Activated CD8-positive, alpha-beta T cell treated with anti-CD3 and anti-CD28 coated beads for 36 hours (primary cell): ENCODE results near the gene GYS2. TPM values are rescaled to one million over a fixed set of nuclear protein-coding genes. Genes with fewer than 3 reads are reported as not detected.

Experiments used
- ATAC-seq: fragments of 200-7000 bp; cut with Tn5 transposase; one replicate; pipeline ENCODE4 v1.10.0; 2021; ENCODE audit warnings: mild to moderate bottlenecking, moderate library complexity
- CTCF ChIA-PET: fragments of 350-600 bp; sonication (Branson Sonifier 250); formaldehyde crosslinking; loops from one replicate; lab custom pipeline; 2021; ENCODE audit warnings: antibody characterized with exemption; lab: Charles Lee
- POLR2A ChIA-PET: fragments of 350-600 bp; sonication (Branson Sonifier 250); formaldehyde crosslinking; loops from one replicate; lab custom pipeline; 2021; ENCODE audit warnings: antibody characterized with exemption; lab: Charles Lee
- DNase-seq: peaks from one replicate; pipeline ENCODE4 v3.0.0-alpha.2; 2020
- H3K27ac Mint-ChIP-seq: one replicate; pipeline ENCODE4 v1.8.0; 2021; ENCODE audit warnings: mild to moderate bottlenecking, mixed read lengths
- H3K27me3 Mint-ChIP-seq: one replicate; pipeline ENCODE4 v1.8.0; 2021; ENCODE audit warnings: mixed read lengths
- H3K36me3 Mint-ChIP-seq: one replicate; pipeline ENCODE4 v1.8.0; 2021; ENCODE audit warnings: low read depth, mixed read lengths
- H3K4me1 Mint-ChIP-seq: one replicate; pipeline ENCODE4 v1.8.0; 2021; ENCODE audit warnings: low read depth, mixed read lengths
- H3K4me3 Mint-ChIP-seq: one replicate; pipeline ENCODE4 v1.8.0; 2021; ENCODE audit warnings: mild to moderate bottlenecking, moderate library complexity, mixed read lengths
- H3K9me3 Mint-ChIP-seq: one replicate; pipeline ENCODE4 v1.8.0; 2021; ENCODE audit warnings: mixed read lengths
- CTCF ChIP-seq: fragments of 200-600 bp; IDR thresholded peaks from one replicate; pipeline ENCODE4 v1.8.0; 2022; ENCODE audit warnings: antibody characterized with exemption, mild to moderate bottlenecking
- intact Hi-C: fragments of 100-400 bp; cut with micrococcal nuclease; formaldehyde crosslinking; loops from one replicate; pipeline ENCODE4 v1.10.0; 2022
- total RNA-seq, 2 experiments: library from RNA; stranded (reverse); gene quantifications; one replicate each; pipeline ENCODE4 v1.2.3, GENCODE V29; 2021

Gene GYS2
- total RNA-seq, 2 experiments from 2014 or later, result not detected

DNA sequence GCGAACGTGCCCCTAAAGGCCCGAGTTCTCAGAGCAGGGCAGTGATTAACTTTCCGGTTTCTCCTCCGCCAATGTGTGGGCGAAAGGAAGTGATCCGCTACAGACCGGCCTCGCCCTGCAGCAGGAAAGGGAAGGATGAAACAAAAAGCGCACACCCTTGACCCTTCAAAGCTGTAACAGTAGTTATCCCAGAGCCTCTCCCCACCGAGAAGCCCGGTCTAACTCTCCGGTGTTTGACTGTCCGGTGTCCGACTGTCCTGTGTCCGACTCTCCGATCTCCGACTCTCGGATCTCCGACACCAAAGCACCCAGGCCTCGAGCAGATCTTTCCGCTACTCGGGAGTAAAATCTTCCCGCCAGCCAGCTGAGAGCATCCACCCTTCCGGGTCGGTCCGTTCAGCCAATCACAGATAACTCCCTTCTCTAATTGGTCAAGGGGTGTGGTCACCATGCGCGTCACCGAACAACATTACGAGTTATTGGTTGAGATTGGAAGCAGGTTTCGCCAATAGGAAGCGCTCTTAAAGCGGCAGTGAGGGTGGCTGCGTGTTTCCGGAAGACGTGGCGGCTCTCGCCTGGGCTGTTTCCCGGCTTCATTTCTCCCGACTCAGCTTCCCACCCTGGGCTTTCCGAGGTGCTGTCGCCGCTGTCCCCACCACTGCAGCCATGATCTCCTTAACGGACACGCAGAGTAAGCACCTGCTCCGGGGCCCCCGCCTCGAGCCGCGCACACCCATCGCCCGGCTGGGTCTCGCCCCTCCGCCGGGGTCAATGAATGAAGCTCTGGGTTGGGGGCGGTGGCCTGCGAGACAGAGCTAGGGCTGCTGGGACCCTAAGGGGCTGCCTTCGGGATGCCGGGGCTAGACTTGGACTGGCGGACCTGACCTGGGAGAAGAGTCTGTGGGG, 103.1 kb downstream of the GYS2 start, which contains the start of the genes GOLT1B and RECQL:
TSS of gene GOLT1B (plus strand) at position 532 of the 906 bp plus-strand sequence. CDS start at position 667, 135 bp downstream.
TSS of gene RECQL (minus strand) at position 378 of the 906 bp plus-strand sequence. CDS start 2,065 bp downstream, outside the sequence.
- Mint-ChIP-seq H3K9me3 (no peaks in the 10 kb centered on the region), H3K27ac (no peak within 1 kb of the TSS), H3K4me1 (peaks cover 57% of the 10 kb centered on the region), H3K4me3 (no peak within 1 kb of the TSS), H3K27me3 (no peaks in the 10 kb centered on the region), H3K36me3 (peaks cover 30% of the 10 kb centered on the region)
- ChIA-PET CTCF (interaction anchor here (0.7 kb wide), 1 partner anchor 18 kb away, joined by 3 read pairs; no protein-coding TSS in a partner anchor), POLR2A (interaction anchor here (0.7 to 2.0 kb wide), 19 partner anchors 8 to 177 kb away, joined by 3 to 22 read pairs (median 4); partner anchors contain the start of genes LDHB, PYROXD1 and SPX)
- no peak for TF ChIP-seq CTCF
- DNase-seq (peak; percentile 96), ATAC-seq (peak; percentile 92)
- intact Hi-C loops, result loop anchor here (5.0 kb wide), 3 partner anchors 44 to 156 kb away; partner anchors contain the start of genes LDHB and PYROXD1

GRCh38 chr12:21500786-21501257, 103.8 kb downstream of the GYS2 start:
- no peak overlapping the region for H3K4me3 Mint-ChIP-seq
- ChIA-PET POLR2A (interaction anchor here (0.8 to 2.0 kb wide), 13 partner anchors 9 to 157 kb away, joined by 3 to 22 read pairs (median 5); partner anchors contain the start of genes LDHB, PYROXD1 and SPX), CTCF (no interaction called here)
- peaks cover 55% of the 10 kb centered on the region for H3K4me1 Mint-ChIP-seq
- ATAC-seq (no peak), DNase-seq (no peak)
- TF ChIP-seq CTCF, result no peak
- peaks cover 34% of the 10 kb centered on the region for H3K36me3 Mint-ChIP-seq
- H3K27ac Mint-ChIP-seq, result no peak overlapping the region
- no peaks in the 10 kb centered on the region for H3K9me3 Mint-ChIP-seq
- no peaks in the 10 kb centered on the region for H3K27me3 Mint-ChIP-seq
- intact Hi-C loops, result loop anchor here (5.0 kb wide), 3 partner anchors 44 to 156 kb away; partner anchors contain the start of genes LDHB and PYROXD1

- TF ChIP-seq CTCF, result no peak
- POLR2A ChIA-PET, result interaction anchor here (0.6 kb wide), 1 partner anchor 28 kb away, joined by 4 read pairs; no protein-coding TSS in a partner anchor
- H3K4me1 Mint-ChIP-seq, result peaks cover 46% of the 10 kb centered on the region
- peaks cover 41% of the 10 kb centered on the region for H3K36me3 Mint-ChIP-seq
- CTCF ChIA-PET, result interaction anchor here (1.2 kb wide), 1 partner anchor 181 kb away, joined by 3 read pairs; no protein-coding TSS in a partner anchor
- no peak overlapping the region for H3K4me3 Mint-ChIP-seq
- ATAC-seq (no peak), DNase-seq (no peak)
- intact Hi-C loops, result loop anchor here (5.0 kb wide), 3 partner anchors 42 to 158 kb away; partner anchors contain the start of genes LDHB and PYROXD1
- H3K9me3 Mint-ChIP-seq, result no peaks in the 10 kb centered on the region
- H3K27me3 Mint-ChIP-seq, result no peaks in the 10 kb centered on the region
- H3K27ac Mint-ChIP-seq, result peak overlapping the region; percentile 15
Measured at GRCh38 chr12:21499765-21500164, 104.9 kb downstream of the GYS2 start.

Other genes starting within 250 kb of the GYS2 start
- not detected for gene IAPP, start 231.9 kb downstream of the GYS2 start, total RNA-seq
- gene PYROXD1, start 167.2 kb downstream of the GYS2 start, total RNA-seq, result 10 to 100 TPM; 24.3 to 26.4 TPM
- 10 to 100 TPM; 81.0 to 87.9 TPM for gene RECQL, start 103.2 kb downstream of the GYS2 start, total RNA-seq
- 10 to 100 TPM; 31.6 to 35.9 TPM for gene GOLT1B, start 103.1 kb downstream of the GYS2 start, total RNA-seq
- gene SPX, start 78.6 kb downstream of the GYS2 start, total RNA-seq, result under 1 TPM in 1 of 2 experiments, not detected in 1; 0.20 TPM
- 1,000 to 10,000 TPM; 2,161 to 2,384 TPM for gene LDHB, start 53.0 kb upstream of the GYS2 start, total RNA-seq
- gene KCNJ8, start 169.9 kb upstream of the GYS2 start, total RNA-seq, result not detected